A549 (cell line): Measurements from ENCODE around the gene PRELP.

Experiments used
- KDM5A ChIP-seq: fragments of 200-600 bp; sonication (generic); IDR thresholded peaks from 2 replicates; pipeline ENCODE4 v1.6.1; 2016; ENCODE audit warnings: antibody characterized with exemption, mild to moderate bottlenecking
- MAZ ChIP-seq: fragments of 150-350 bp; IDR thresholded peaks from 2 replicates; pipeline ENCODE4 v1.6.1; 2014; ENCODE audit warnings: antibody characterized with exemption, low read depth, low read length, borderline replicate concordance
- POLR2A ChIP-seq: IDR thresholded peaks from 2 replicates; pipeline ENCODE4 v1.6.1; 2012; ENCODE audit warnings: mild to moderate bottlenecking, low read length
- TF ChIP-seq, protein P1 (sequence below): fragments of >200 bp; sonication (Bioruptor Twin); formaldehyde crosslinking; IDR thresholded peaks from 3 replicates; pipeline ENCODE4 v1.5.1; 2016

DNA sequence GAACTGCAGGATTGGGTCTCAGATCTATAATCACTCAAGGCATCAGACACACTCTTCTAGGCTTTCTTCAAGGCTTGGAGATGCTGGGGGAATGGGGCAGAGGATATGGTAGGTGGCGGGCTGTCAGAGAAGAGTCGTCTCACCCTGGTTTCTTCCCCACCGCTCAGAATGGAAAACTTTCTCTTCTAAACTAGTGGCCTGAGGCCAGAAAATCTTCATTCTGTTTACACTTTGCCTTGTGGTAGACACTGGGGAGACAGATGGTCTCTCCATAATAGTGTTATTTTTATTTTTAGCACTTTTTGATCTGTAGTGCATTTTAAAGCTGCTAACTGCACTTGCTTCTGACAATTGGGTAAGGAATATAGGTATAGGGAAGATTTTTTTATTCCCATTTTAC is 2.6 kb downstream of the PRELP start:
- TF ChIP-seq KDM5A (no peak), MAZ (no peak), POLR2A (no peak)
- TF ChIP-seq, protein P1, sequence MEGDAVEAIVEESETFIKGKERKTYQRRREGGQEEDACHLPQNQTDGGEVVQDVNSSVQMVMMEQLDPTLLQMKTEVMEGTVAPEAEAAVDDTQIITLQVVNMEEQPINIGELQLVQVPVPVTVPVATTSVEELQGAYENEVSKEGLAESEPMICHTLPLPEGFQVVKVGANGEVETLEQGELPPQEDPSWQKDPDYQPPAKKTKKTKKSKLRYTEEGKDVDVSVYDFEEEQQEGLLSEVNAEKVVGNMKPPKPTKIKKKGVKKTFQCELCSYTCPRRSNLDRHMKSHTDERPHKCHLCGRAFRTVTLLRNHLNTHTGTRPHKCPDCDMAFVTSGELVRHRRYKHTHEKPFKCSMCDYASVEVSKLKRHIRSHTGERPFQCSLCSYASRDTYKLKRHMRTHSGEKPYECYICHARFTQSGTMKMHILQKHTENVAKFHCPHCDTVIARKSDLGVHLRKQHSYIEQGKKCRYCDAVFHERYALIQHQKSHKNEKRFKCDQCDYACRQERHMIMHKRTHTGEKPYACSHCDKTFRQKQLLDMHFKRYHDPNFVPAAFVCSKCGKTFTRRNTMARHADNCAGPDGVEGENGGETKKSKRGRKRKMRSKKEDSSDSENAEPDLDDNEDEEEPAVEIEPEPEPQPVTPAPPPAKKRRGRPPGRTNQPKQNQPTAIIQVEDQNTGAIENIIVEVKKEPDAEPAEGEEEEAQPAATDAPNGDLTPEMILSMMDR, result no peak
